Measurements from ENCODE around the gene RTN4R. TPM values are rescaled to one million over a fixed set of nuclear protein-coding genes. Genes with fewer than 3 reads are reported as not detected.

Gene RTN4R
- total and polyA plus RNA-seq, 2 donors (not counting 1 experiment from before 2014, with no cell fraction given), result 0.42 to 0.79 TPM

- Histone ChIP-seq H3K27me3 (replicated peaks in 1 of 4; ENCODE audit: control extremely low read depth in 1 of 4, control insufficient read depth in 3 of 4, insufficient read depth in 4 of 4, low read length in 3 of 4) (no peaks in the 10 kb centered on the region), H3K9ac (ENCODE audit: low read length) (no peak overlapping the region), H3K4me1 (ENCODE audit: control insufficient read depth in 2 of 2, insufficient read depth in 2 of 2, low read length in 2 of 2) (no peaks in the 10 kb centered on the region), H3K79me2 (ENCODE audit: control insufficient read depth, insufficient read depth, low read length) (no peaks in the 10 kb centered on the region), H3K4me3 (ENCODE audit: control extremely low read depth in 1 of 5, extremely low read depth in 1 of 5, insufficient read depth in 1 of 5, low read depth in 2 of 5, low read length in 4 of 5) (no peak overlapping the region), H3K9me3 (ENCODE audit: control extremely low read depth in 1 of 3, control insufficient read depth in 2 of 3, insufficient read depth in 1 of 3, low read length in 2 of 3) (no peaks in the 10 kb centered on the region), H3K27ac (ENCODE audit: low read length in 2 of 2) (no peak overlapping the region), H4K20me1 (ENCODE audit: control insufficient read depth, insufficient read depth, low read length, poor library complexity, severe bottlenecking) (no peaks in the 10 kb centered on the region), H3K4me2 (replicated peaks; ENCODE audit: low read depth, low read length, poor library complexity, severe bottlenecking) (no peak overlapping the region), H2AFZ (ENCODE audit: insufficient read depth, low read depth, low read length, poor library complexity, severe bottlenecking) (no peak overlapping the region), H3K36me3 (replicated peaks in 1 of 2; ENCODE audit: control extremely low read depth in 1 of 2, control insufficient read depth in 1 of 2, extremely low read depth in 1 of 2, insufficient read depth in 2 of 2, low read length in 1 of 2) (no peaks in the 10 kb centered on the region)
- WGBS (ENCODE audit: insufficient coverage), result 100% methylated on average over 2 of the region's 5 CpGs
- ChIA-PET CTCF (interaction anchor here (1.4 to 1.6 kb wide), 2 partner anchors 9 to 135 kb away, joined by 3 to 4 read pairs; no protein-coding TSS in a partner anchor), POLR2A (no interaction called here)
- H3K27ac Mint-ChIP-seq, result no peak overlapping the region
- no peaks in the 10 kb centered on the region for H3K9me3 Mint-ChIP-seq (ENCODE audit: insufficient read depth)
- DNase-seq, result no peak
- no peak for ATAC-seq (ENCODE audit: low read depth)
- H3K4me1 Mint-ChIP-seq, result no peaks in the 10 kb centered on the region
- no peaks in the 10 kb centered on the region for H3K27me3 Mint-ChIP-seq
- no peak overlapping the region for H3K4me3 Mint-ChIP-seq
- intact Hi-C loops (cut with micrococcal nuclease), result no loop called here
- TF ChIP-seq EZH2 (IDR thresholded peaks at IDR 0.05; ENCODE audit: borderline replicate concordance, insufficient read depth, low read depth, low read length, poor library complexity, severe bottlenecking) (no peak), CTCF (IDR thresholded peaks at IDR 0.05) (no peak)
These were observed 24.0 kb upstream of the RTN4R start for GRCh38 chr22:20292108-20292507.

- CTCF ChIA-PET, result interaction anchor here (1.4 to 1.6 kb wide), 2 partner anchors 8 to 134 kb away, joined by 3 to 4 read pairs; no protein-coding TSS in a partner anchor
- peaks cover 0 to 3% of the 10 kb centered on the region in 2 donors for H3K4me1 ChIP-seq (ENCODE audit: control insufficient read depth in 2 of 2, insufficient read depth in 2 of 2, low read length in 2 of 2)
- no peak overlapping the region for H3K4me2 ChIP-seq (replicated peaks; ENCODE audit: low read depth, low read length, poor library complexity, severe bottlenecking)
- WGBS (ENCODE audit: insufficient coverage), result 88% methylated on average over 10 of the region's 11 CpGs
- no peaks in the 10 kb centered on the region for H3K27me3 ChIP-seq (replicated peaks in 1 of 4; ENCODE audit: control extremely low read depth in 1 of 4, control insufficient read depth in 3 of 4, insufficient read depth in 4 of 4, low read length in 3 of 4)
- no peak overlapping the region for H3K4me3 Mint-ChIP-seq
- H3K4me1 Mint-ChIP-seq, result peaks cover 4% of the 10 kb centered on the region
- H3K9me3 ChIP-seq (ENCODE audit: control extremely low read depth in 1 of 3, control insufficient read depth in 2 of 3, insufficient read depth in 1 of 3, low read length in 2 of 3), result no peaks in the 10 kb centered on the region
- no peaks in the 10 kb centered on the region for H4K20me1 ChIP-seq (ENCODE audit: control insufficient read depth, insufficient read depth, low read length, poor library complexity, severe bottlenecking)
- DNase-seq (no peak), ATAC-seq (ENCODE audit: low read depth) (no peak)
- no peak overlapping the region for H3K27ac Mint-ChIP-seq
- intact Hi-C loops (cut with micrococcal nuclease), result no loop called here
- no peaks in the 10 kb centered on the region for H3K9me3 Mint-ChIP-seq (ENCODE audit: insufficient read depth)
- H3K79me2 ChIP-seq (ENCODE audit: control insufficient read depth, insufficient read depth, low read length), result no peaks in the 10 kb centered on the region
- H3K27me3 Mint-ChIP-seq, result peaks cover 4% of the 10 kb centered on the region
- POLR2A ChIA-PET, result no interaction called here
- H3K4me3 ChIP-seq (ENCODE audit: control extremely low read depth in 1 of 5, extremely low read depth in 1 of 5, insufficient read depth in 1 of 5, low read depth in 2 of 5, low read length in 4 of 5), result no peak overlapping the region
- no peak overlapping the region for H3K9ac ChIP-seq (ENCODE audit: low read length)
- no peak overlapping the region for H3K27ac ChIP-seq (ENCODE audit: low read length in 2 of 2)
- H3K36me3 ChIP-seq (replicated peaks in 1 of 2; ENCODE audit: control extremely low read depth in 1 of 2, control insufficient read depth in 1 of 2, extremely low read depth in 1 of 2, insufficient read depth in 2 of 2, low read length in 1 of 2), result no peaks in the 10 kb centered on the region
- TF ChIP-seq CTCF (IDR thresholded peaks at IDR 0.05) (no peak), EZH2 (IDR thresholded peaks at IDR 0.05; ENCODE audit: borderline replicate concordance, insufficient read depth, low read depth, low read length, poor library complexity, severe bottlenecking) (no peak)
- H2AFZ ChIP-seq (ENCODE audit: insufficient read depth, low read depth, low read length, poor library complexity, severe bottlenecking), result no peak overlapping the region
These were observed 23.5 kb upstream of the RTN4R start for GRCh38 chr22:20291604-20292063.
